Stomach (tissue), 9 donors: Measurements from ENCODE around the gene SLC17A9. TPM values are rescaled to one million over a fixed set of nuclear protein-coding genes. Genes with fewer than 3 reads are reported as not detected.

Source experiments
- DNase-seq, 2 donors: peaks; one replicate each; pipeline versions ENCODE4 v3.0.0 to v3.0.0-alpha.2; 2013 to 2019
- H3K27ac ChIP-seq, 5 donors: fragments of 200-600 bp in 4 of 5; sonication (generic) in 4 of 5; one replicate each; pipeline ENCODE4 v1.5.1; 2013 to 2019; ENCODE audit warnings: mild to moderate bottlenecking in 1 of 5, moderate library complexity in 1 of 5
- H3K27me3 ChIP-seq, 3 donors: fragments of 200-600 bp; sonication (generic); one replicate each; pipeline ENCODE4 v1.5.1; 2017 to 2019; ENCODE audit warnings: mixed run types in 1 of 3
- H3K36me3 ChIP-seq, 4 donors: fragments of 200-600 bp; sonication (generic); 1 replicate in 3 of 4; 2 replicates in 1 of 4; pipeline ENCODE4 v1.5.1; 2016 to 2019
- H3K4me1 ChIP-seq, 4 donors: fragments of 200-600 bp; sonication (generic); one replicate each; pipeline ENCODE4 v1.5.1; 2016 to 2019
- H3K4me3 ChIP-seq, 4 donors: fragments of 200-600 bp; sonication (generic) in 3 of 4; one replicate each; pipeline ENCODE4 v1.5.1; 2016 to 2019; ENCODE audit warnings: mild to moderate bottlenecking in 1 of 4
- H3K9me3 ChIP-seq, 4 donors: fragments of 200-600 bp; sonication (generic); one replicate each; pipeline ENCODE4 v1.5.1; 2016 to 2019
- EP300 ChIP-seq: sonication (generic); formaldehyde crosslinking; IDR thresholded peaks from one replicate; pipeline ENCODE4 v1.6.1; 2017; ENCODE audit warnings: antibody characterized with exemption
- POLR2A ChIP-seq, 4 donors: fragments of 450-650 bp; IDR thresholded peaks; one replicate each; pipeline ENCODE4 v1.6.1; 2016; ENCODE audit warnings: antibody characterized with exemption in 4 of 4, control low read depth in 2 of 4, mild to moderate bottlenecking in 1 of 4, moderate library complexity in 1 of 4
- POLR2AphosphoS5 ChIP-seq, 3 donors: sonication (generic); formaldehyde crosslinking; IDR thresholded peaks; one replicate each; pipeline ENCODE4 v1.6.1; 2016; ENCODE audit warnings: antibody characterized with exemption in 3 of 3
- WGBS, 5 donors: extraction: QIAGEN DNeasy Blood & Tissue Kit in 3 of 5; methylation state at CpG; one replicate each; pipeline versions ENCODE4 v1.1.5 to v1.1.7; 2013 to 2018; 5-methylcytosine and 5-hydroxymethylcytosine counted together
- intact Hi-C: fragments of 100-400 bp; cut with DNase I; formaldehyde crosslinking; loops from one replicate; pipeline ENCODE4 v1.15.1; 2023; ENCODE audit warnings: low total_unique reads
- polyA plus RNA-seq, 3 donors: library from polyadenylated mRNA; stranded (reverse); fragments of 200-250 nt; gene quantifications; one replicate each; pipeline ENCODE4 v1.2.3, GENCODE V29; 2013
- total RNA-seq, 5 donors: library from RNA; depleted of rRNA; stranded (reverse); fragments of >200 nt; gene quantifications; one replicate each; pipeline versions ENCODE4 v1.1.0 to v1.2.3, GENCODE V29; 2014 to 2016
- TF ChIP-seq, protein P1 (sequence below), 7 experiments: fragments of 450-650 bp in 4 of 7; fragments of 200-600 bp in 3 of 7; sonication (generic) in 3 of 7; IDR thresholded peaks; one replicate each; pipeline ENCODE4 v1.5.1; 2016 to 2019; ENCODE audit warnings: antibody characterized with exemption in 7 of 7, control low read depth in 2 of 7, mild to moderate bottlenecking in 1 of 7
- donor health status: healthy with polysubstance abuse.
- donor health status: Bipolar disorder and iron deficiency.
- donor health status: healthy.

Gene SLC17A9
- total and polyA plus RNA-seq, 8 donors = 1.1 to 76.4 (median 12.6) TPM

DNA sequence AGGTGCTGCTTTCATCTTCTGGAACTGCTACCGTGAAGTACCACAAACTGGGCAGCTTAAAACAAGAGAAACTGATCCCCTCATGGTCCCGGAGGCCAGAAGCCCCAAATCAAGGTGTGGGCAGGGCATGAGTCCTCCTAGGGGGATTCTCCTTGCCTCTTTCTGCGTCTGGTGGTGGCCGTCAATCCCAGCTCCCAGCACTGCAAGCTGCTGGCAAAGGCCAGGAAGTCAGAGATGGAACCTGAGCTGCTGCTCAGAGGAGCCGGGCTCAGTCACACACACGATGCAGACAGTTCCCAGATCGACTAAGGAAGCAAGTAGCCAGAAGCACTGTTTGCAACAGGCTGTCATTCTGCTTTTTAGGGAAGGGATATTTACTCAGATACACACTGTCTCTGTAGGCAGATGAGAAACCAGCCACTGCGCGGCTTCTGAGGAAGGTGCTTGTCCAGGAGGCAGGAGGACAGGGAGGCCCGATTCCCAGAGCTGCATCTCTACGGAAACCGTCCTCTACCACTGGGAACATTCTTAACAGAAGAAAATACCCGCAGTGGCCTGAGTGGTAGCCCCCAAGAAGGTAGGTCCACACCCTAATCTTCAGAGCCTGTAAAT, 38.8 kb downstream of the SLC17A9 start:
- no peaks in the 10 kb centered on the region for H3K36me3 ChIP-seq
- no peak overlapping the region for H3K27ac ChIP-seq
- 63 to 70% (median 68%) methylated on average over 13 of the region's 13 CpGs for WGBS, 5 donors
- H3K9me3 ChIP-seq = no peaks in the 10 kb centered on the region
- TF ChIP-seq EP300 (no peak), POLR2AphosphoS5 (IDR thresholded peaks at IDR 0.05) (no peak), POLR2A (IDR thresholded peaks at IDR 0.05) (no peak)
- TF ChIP-seq, protein P1, sequence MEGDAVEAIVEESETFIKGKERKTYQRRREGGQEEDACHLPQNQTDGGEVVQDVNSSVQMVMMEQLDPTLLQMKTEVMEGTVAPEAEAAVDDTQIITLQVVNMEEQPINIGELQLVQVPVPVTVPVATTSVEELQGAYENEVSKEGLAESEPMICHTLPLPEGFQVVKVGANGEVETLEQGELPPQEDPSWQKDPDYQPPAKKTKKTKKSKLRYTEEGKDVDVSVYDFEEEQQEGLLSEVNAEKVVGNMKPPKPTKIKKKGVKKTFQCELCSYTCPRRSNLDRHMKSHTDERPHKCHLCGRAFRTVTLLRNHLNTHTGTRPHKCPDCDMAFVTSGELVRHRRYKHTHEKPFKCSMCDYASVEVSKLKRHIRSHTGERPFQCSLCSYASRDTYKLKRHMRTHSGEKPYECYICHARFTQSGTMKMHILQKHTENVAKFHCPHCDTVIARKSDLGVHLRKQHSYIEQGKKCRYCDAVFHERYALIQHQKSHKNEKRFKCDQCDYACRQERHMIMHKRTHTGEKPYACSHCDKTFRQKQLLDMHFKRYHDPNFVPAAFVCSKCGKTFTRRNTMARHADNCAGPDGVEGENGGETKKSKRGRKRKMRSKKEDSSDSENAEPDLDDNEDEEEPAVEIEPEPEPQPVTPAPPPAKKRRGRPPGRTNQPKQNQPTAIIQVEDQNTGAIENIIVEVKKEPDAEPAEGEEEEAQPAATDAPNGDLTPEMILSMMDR (IDR thresholded peaks at IDR 0.05) = no peak
- DNase-seq = no peak
- peaks cover 0 to 86% (median 33%) of the 10 kb centered on the region in 3 donors for H3K27me3 ChIP-seq
- H3K4me3 ChIP-seq = no peak overlapping the region
- H3K4me1 ChIP-seq = no peaks in the 10 kb centered on the region
- intact Hi-C loops = no loop called here

DNA sequence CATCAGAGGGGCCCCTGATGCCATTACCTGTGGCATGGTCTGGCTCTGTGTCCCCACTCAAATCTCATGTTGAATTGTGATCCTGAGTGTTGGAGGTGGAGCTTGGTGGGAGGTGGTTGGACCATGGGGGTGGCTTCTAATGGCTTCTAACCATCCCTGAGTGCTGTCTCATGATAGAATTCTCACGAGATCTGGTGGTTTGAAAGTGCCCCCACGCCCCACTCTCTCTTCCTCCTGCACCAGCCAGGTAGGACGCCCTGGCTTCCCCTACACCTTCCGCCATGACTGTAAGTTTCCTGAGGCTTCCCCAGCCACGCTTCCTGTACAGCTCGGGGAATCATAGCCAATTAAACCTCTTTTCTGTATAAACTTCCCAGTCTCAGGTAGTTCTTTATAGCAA, 39.4 kb downstream of the SLC17A9 start:
- H3K4me3 ChIP-seq = no peak overlapping the region
- H3K27me3 ChIP-seq = peaks cover 0 to 86% (median 37%) of the 10 kb centered on the region in 3 donors
- no peaks in the 10 kb centered on the region for H3K4me1 ChIP-seq
- 64 to 84% (median 71%) methylated on average over 6 of the region's 6 CpGs for WGBS, 5 donors
- no peaks in the 10 kb centered on the region for H3K36me3 ChIP-seq
- intact Hi-C loops = no loop called here
- H3K9me3 ChIP-seq = no peaks in the 10 kb centered on the region
- TF ChIP-seq, protein P1 (IDR thresholded peaks at IDR 0.05) = no peak
- TF ChIP-seq POLR2AphosphoS5 (IDR thresholded peaks at IDR 0.05) (no peak), EP300 (no peak), POLR2A (IDR thresholded peaks at IDR 0.05) (no peak)
- DNase-seq = no peak
- no peak overlapping the region for H3K27ac ChIP-seq

DNA sequence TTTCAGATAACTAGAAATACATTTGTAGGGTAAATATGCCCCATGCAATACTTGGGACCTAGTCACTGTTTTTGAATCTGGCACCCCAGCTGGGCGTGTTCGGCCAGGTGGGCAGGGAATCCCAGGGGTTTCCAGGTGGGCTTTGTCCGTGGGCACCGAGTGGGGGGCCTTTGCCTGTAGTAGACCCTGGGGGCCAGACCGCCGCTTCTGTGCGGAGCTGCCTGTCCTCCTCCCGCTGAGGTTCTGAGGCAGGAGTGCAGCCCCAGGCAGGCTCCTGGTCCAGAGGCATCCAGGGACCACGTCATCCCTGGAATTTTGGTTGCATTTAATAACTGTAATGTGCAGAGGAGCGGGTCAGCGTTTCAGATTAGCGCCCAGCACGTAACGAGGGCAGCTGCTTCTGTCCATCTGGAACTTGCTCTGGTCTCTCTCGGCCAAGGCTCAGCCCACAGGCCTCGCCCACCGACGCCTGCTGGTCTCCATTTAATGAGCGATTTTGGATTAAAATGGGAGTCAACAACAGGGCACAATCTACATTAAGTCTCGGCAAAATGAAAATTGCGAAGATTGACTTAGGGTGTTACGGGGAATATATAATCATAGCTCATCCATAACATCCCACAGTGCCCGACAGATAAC, 41.5 kb downstream of the SLC17A9 start:
- H3K4me3 ChIP-seq = no peak overlapping the region
- 85 to 90% (median 86%) methylated on average over 23 of the region's 23 CpGs for WGBS, 5 donors
- no peaks in the 10 kb centered on the region for H3K36me3 ChIP-seq
- DNase-seq = no peak
- peaks cover 0 to 94% (median 51%) of the 10 kb centered on the region in 3 donors for H3K27me3 ChIP-seq
- no peaks in the 10 kb centered on the region for H3K9me3 ChIP-seq
- no peak overlapping the region for H3K27ac ChIP-seq
- intact Hi-C loops = no loop called here
- H3K4me1 ChIP-seq = no peaks in the 10 kb centered on the region
- TF ChIP-seq, protein P1 (IDR thresholded peaks at IDR 0.05) = no peak
- no peak for TF ChIP-seq EP300
- no peak for TF ChIP-seq POLR2AphosphoS5 (IDR thresholded peaks at IDR 0.05)
- no peak for TF ChIP-seq POLR2A (IDR thresholded peaks at IDR 0.05)

DNA sequence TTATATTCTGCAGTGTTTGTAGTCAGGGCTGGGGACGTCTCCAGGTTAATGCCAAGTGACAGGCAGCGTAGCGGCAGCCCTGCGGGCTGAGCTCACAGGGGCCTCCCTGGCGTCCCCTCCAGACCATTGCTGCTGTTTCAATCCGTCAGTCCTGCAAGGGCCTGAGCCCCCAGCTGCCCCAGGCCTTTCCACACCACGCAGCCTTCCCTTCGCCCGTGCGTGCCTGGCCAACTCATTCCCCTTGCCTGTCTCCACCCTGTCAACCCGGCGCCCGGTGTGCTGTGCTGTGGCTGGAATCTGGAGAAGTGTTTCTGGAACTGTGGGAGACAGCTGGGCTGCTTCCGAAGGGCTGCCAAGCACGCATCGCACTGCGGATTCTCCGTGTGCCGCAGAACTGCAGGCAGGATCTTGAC, 42.4 kb downstream of the SLC17A9 start:
- Histone ChIP-seq H3K36me3 (no peaks in the 10 kb centered on the region), H3K27ac (no peak overlapping the region), H3K9me3 (peaks cover 0 to 7% (median 0%) of the 10 kb centered on the region in 4 donors), H3K4me1 (no peaks in the 10 kb centered on the region), H3K27me3 (peaks cover 3 to 97% (median 60%) of the 10 kb centered on the region in 3 donors), H3K4me3 (no peak overlapping the region)
- 75 to 78% (median 76%) methylated on average over 19 of the region's 19 CpGs for WGBS, 5 donors
- TF ChIP-seq, protein P1 (IDR thresholded peaks at IDR 0.05) = no peak
- no peak for TF ChIP-seq POLR2AphosphoS5 (IDR thresholded peaks at IDR 0.05)
- no peak for TF ChIP-seq EP300
- TF ChIP-seq POLR2A (IDR thresholded peaks at IDR 0.05) = no peak
- intact Hi-C loops = no loop called here
- DNase-seq = no peak
